Activated CD4-positive, alpha-beta T cell treated with anti-CD3 and anti-CD28 coated beads, Interleukin-2, amount 50 U/mL, for 4 hours (primary cell): ENCODE data around the gene STRBP.
A peak's percentile ranks its signal among the peaks of the same experiment; 100 is the strongest.
"Not testable (repeated sequence)": the region's sequence is repeated elsewhere in the genome, so short reads cannot be mapped to it uniquely, and the experiment has no call there.

Source experiments
- DNase-seq, 2 experiments: peaks; one replicate each; pipeline ENCODE4 v3.0.0-alpha.2; 2020

The STRBP gene

GRCh38 chr9:123282362-123283047 is 14.1 kb upstream of the STRBP start:
- no peak for DNase-seq

GRCh38 chr9:123281659-123282350 is 13.4 kb upstream of the STRBP start:
- DNase-seq: no peak

GRCh38 chr9:123278879-123279493 is 10.6 kb upstream of the STRBP start:
- not testable (repeated sequence) for DNase-seq

GRCh38 chr9:123278361-123278760 is 10.0 kb upstream of the STRBP start:
- DNase-seq: no peak

- DNase-seq: no peak
Observed at GRCh38 chr9:123276551-123276950, 8.2 kb upstream of the STRBP start.

- not testable (repeated sequence) for DNase-seq
Observed at GRCh38 chr9:123271133-123271532, 2.7 kb upstream of the STRBP start.

- DNase-seq: peak in 1 of 2 experiments; percentile 5
Observed at GRCh38 chr9:123269281-123269680, 895 bp upstream of the STRBP start.

GRCh38 chr9:123268199-123268464 is 254 bp downstream of the STRBP start:
- no peak for DNase-seq

- DNase-seq: peak in 1 of 2 experiments; percentile 2
Observed at GRCh38 chr9:123267481-123268198, 746 bp downstream of the STRBP start.

GRCh38 chr9:123266655-123267399 is 1.6 kb downstream of the STRBP start:
- DNase-seq: no peak

- no peak for DNase-seq
Observed at GRCh38 chr9:123265833-123266232, 2.6 kb downstream of the STRBP start.

- DNase-seq: no peak
Observed at GRCh38 chr9:123263227-123263626, 5.2 kb downstream of the STRBP start.

- no peak for DNase-seq
Observed at GRCh38 chr9:123262338-123262737, 6.0 kb downstream of the STRBP start.

- DNase-seq: no peak
Observed at GRCh38 chr9:123261006-123261677, 7.2 kb downstream of the STRBP start.

GRCh38 chr9:123260340-123260739 is 8.0 kb downstream of the STRBP start:
- DNase-seq: no peak

GRCh38 chr9:123257276-123257675 is 11.1 kb downstream of the STRBP start:
- DNase-seq: no peak

GRCh38 chr9:123255718-123256117 is 12.7 kb downstream of the STRBP start:
- no peak for DNase-seq

GRCh38 chr9:123253204-123253603 is 15.2 kb downstream of the STRBP start:
- DNase-seq: no peak

GRCh38 chr9:123251741-123252140 is 16.6 kb downstream of the STRBP start:
- no peak for DNase-seq

- DNase-seq: no peak
Observed at GRCh38 chr9:123251324-123251723, 17.1 kb downstream of the STRBP start.

- no peak for DNase-seq
Observed at GRCh38 chr9:123250504-123250903, 17.9 kb downstream of the STRBP start.

GRCh38 chr9:123249162-123249561 is 19.2 kb downstream of the STRBP start:
- DNase-seq: not testable (repeated sequence)
